ENCODE results near the gene FRMD4A. TPM values are rescaled to one million over a fixed set of nuclear protein-coding genes. Genes with fewer than 3 reads are reported as not detected.
"Not testable (repeated sequence)": the region's sequence is repeated elsewhere in the genome, so short reads cannot be mapped to it uniquely, and the experiment has no call there.

The FRMD4A gene
- polyA plus RNA-seq, 4 donors = 73.7 to 101 (median 85.3) TPM

GRCh38 chr10:13716081-13717071, 614.3 kb downstream of the FRMD4A start:
- no peak for DNase-seq (ENCODE audit: low read depth in 4 of 4, low spot score in 2 of 4)

- not testable (repeated sequence) for DNase-seq (ENCODE audit: low read depth in 4 of 4, low spot score in 2 of 4)
These were observed 615.1 kb downstream of the FRMD4A start for GRCh38 chr10:13715596-13715995.

GRCh38 chr10:13715100-13715499, 615.6 kb downstream of the FRMD4A start:
- DNase-seq (ENCODE audit: low read depth in 4 of 4, low spot score in 2 of 4) = no peak

GRCh38 chr10:13712837-13713581, 617.7 kb downstream of the FRMD4A start:
- no peak for DNase-seq (ENCODE audit: low read depth in 4 of 4, low spot score in 2 of 4)

GRCh38 chr10:13712476-13712836, 618.3 kb downstream of the FRMD4A start:
- DNase-seq (ENCODE audit: low read depth in 4 of 4, low spot score in 2 of 4) = no peak

GRCh38 chr10:13711291-13711690, 619.4 kb downstream of the FRMD4A start:
- no peak for DNase-seq (ENCODE audit: low read depth in 4 of 4, low spot score in 2 of 4)

GRCh38 chr10:13709931-13710650, 620.6 kb downstream of the FRMD4A start:
- DNase-seq (ENCODE audit: low read depth in 4 of 4, low spot score in 2 of 4) = no peak

- no peak for DNase-seq (ENCODE audit: low read depth in 4 of 4, low spot score in 2 of 4)
These were observed 622.3 kb downstream of the FRMD4A start for GRCh38 chr10:13708256-13708990.

GRCh38 chr10:13707156-13707881, 623.4 kb downstream of the FRMD4A start:
- peak in 2 of 4 donors; percentile 86 to 88 for DNase-seq (ENCODE audit: low read depth in 4 of 4, low spot score in 2 of 4)

- DNase-seq (ENCODE audit: low read depth in 4 of 4, low spot score in 2 of 4) = no peak
These were observed 624.1 kb downstream of the FRMD4A start for GRCh38 chr10:13706604-13707003.

GRCh38 chr10:13706175-13706574, 624.5 kb downstream of the FRMD4A start:
- no peak for DNase-seq (ENCODE audit: low read depth in 4 of 4, low spot score in 2 of 4)

GRCh38 chr10:13705526-13706174, 625.1 kb downstream of the FRMD4A start:
- DNase-seq (ENCODE audit: low read depth in 4 of 4, low spot score in 2 of 4) = no peak

- no peak for DNase-seq (ENCODE audit: low read depth in 4 of 4, low spot score in 2 of 4)
These were observed 625.8 kb downstream of the FRMD4A start for GRCh38 chr10:13704964-13705363.

GRCh38 chr10:13703997-13704536, 626.7 kb downstream of the FRMD4A start:
- DNase-seq (ENCODE audit: low read depth in 4 of 4, low spot score in 2 of 4) = no peak

GRCh38 chr10:13703101-13703818, 627.5 kb downstream of the FRMD4A start:
- DNase-seq (ENCODE audit: low read depth in 4 of 4, low spot score in 2 of 4) = no peak

- DNase-seq (ENCODE audit: low read depth in 4 of 4, low spot score in 2 of 4) = no peak
These were observed 629.4 kb downstream of the FRMD4A start for GRCh38 chr10:13701157-13701919.

- no peak for DNase-seq (ENCODE audit: low read depth in 4 of 4, low spot score in 2 of 4)
These were observed 630.1 kb downstream of the FRMD4A start for GRCh38 chr10:13700473-13701144.
